Measurements from ENCODE around the gene TPP1.

GRCh38 chr11:6623391-6624363, 4.5 kb upstream of the TPP1 start:
- TF ChIP-seq CTCF (IDR thresholded peaks at IDR 0.05) (no peak), POLR2A (IDR thresholded peaks at IDR 0.05) (no peak)
